Measurements from ENCODE around the gene RUFY1.

DNA sequence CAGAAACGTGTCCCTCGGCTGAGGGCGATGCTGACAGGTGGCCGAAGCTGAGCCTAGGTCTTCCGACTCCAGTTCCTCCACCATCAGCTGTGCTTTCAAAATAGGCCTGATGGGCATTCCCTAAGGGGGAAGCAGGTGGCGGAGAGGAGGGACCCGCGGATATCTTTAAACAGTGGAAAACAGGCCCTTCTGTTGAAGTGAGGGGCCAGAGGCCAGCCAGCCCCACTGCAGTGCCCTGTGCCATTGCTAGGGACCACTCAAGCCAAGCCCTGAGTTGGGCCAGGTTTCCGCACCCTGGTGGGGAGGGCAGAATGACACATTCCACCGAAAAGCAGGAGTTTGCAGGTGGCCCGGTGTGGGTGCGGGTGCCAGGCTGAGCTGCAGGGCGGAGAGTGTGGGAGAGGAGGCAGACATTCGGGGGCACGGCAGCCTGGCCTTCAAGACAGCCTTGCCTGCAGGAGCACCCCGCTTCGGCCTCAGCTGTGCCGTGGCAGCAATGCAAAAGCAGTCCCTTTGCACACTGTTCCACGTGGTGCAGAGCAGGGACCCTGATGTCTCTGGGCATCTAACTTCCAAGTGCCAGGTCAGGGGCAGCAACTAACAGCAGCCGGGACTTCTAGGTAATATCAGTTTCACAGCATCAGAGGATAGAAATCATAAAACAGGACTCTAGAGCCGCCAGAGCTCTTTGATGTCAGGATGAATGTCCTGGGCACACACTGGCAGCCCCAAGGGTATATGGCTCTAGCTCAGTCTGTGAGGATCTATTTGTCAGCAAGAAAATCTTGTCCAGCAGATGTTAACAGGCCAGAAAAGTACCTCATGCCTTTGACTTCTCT lies 55.9 kb downstream of the RUFY1 start:
- TF ChIP-seq EZH2 (IDR thresholded peaks at IDR 0.05; ENCODE audit: borderline replicate concordance, control insufficient read depth, low read depth, low read length) (no peak), POLR2A (IDR thresholded peaks at IDR 0.05; ENCODE audit: low read depth, low read length) (peak; percentile 22), SMARCA5 (IDR thresholded peaks at IDR 0.05) (no peak)

All from GM12878 (cell line).